GM19455 (cell line): ENCODE results near the gene C3AR1.
A peak's percentile ranks its signal among the peaks of the same experiment; 100 is the strongest.
"Not testable (repeated sequence)": the region's sequence is repeated elsewhere in the genome, so short reads cannot be mapped to it uniquely, and the experiment has no call there.

ENCODE experiments used
- ATAC-seq: cut with Tn5 transposase; IDR thresholded peaks from one replicate; pipeline ENCODE4 v1.9.1; 2021; ENCODE audit not compliant: unreplicated experiment

The C3AR1 gene

GRCh38 chr12:8031017-8031416, 35.1 kb downstream of the C3AR1 start:
- ATAC-seq, result not testable (repeated sequence)

GRCh38 chr12:8030189-8030588, 36.0 kb downstream of the C3AR1 start:
- ATAC-seq, result no peak

- ATAC-seq, result no peak
Measured at GRCh38 chr12:8028267-8028666, 37.9 kb downstream of the C3AR1 start.

- ATAC-seq, result no peak
Measured at GRCh38 chr12:8027856-8028255, 38.3 kb downstream of the C3AR1 start.

- ATAC-seq, result peak; percentile 97
Measured at GRCh38 chr12:8026291-8026900, 39.8 kb downstream of the C3AR1 start.

GRCh38 chr12:8018666-8019581, 47.2 kb downstream of the C3AR1 start:
- no peak for ATAC-seq

GRCh38 chr12:8018213-8018612, 47.9 kb downstream of the C3AR1 start:
- not testable (repeated sequence) for ATAC-seq

- no peak for ATAC-seq
Measured at GRCh38 chr12:8014836-8015235, 51.3 kb downstream of the C3AR1 start.

GRCh38 chr12:8012651-8013309, 53.4 kb downstream of the C3AR1 start:
- no peak for ATAC-seq

- ATAC-seq, result no peak
Measured at GRCh38 chr12:8011331-8011730, 54.8 kb downstream of the C3AR1 start.
